ENCODE results near the gene TRIO. TPM values are rescaled to one million over a fixed set of nuclear protein-coding genes. Genes with fewer than 3 reads are reported as not detected.

TRIO gene
- total RNA-seq, 2 experiments from 2014 or later = 4.1 to 6.5 TPM

DNA sequence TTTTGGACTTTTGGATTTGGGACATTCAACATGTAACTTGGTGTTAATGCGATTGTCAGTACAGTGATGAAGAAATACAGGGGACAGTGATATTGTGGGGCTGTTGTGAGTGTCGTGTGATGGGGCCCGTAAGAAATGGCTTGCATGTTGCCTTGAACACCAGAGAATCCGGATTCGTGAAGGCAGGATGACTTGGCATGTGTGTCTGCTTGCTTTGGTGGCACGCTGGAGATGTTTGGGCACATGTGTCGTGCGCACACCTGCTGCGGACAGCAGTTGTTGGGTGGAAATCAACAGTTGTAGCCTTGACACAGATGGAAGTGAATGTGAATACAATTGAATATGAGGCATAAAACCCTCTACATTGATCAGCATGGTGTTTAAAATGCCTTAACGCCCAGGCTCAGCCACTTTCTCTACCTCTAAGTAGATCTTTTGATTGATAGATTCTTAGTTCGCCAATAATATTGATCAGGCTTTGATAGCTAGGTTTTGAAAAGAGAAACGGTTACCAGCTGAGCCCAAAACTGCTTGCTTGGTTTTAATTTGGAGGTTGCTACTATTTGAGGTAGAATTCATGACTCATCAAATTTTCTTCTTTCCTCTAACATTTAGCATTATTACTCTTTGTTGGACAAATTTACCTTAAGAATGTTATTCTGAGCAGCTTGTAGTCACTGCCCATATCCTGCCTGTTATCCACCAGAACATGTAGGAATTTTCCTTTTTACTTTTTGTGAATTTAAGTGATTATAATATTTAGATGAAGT is 94.4 kb downstream of the TRIO start:
- TF ChIP-seq, protein P1, sequence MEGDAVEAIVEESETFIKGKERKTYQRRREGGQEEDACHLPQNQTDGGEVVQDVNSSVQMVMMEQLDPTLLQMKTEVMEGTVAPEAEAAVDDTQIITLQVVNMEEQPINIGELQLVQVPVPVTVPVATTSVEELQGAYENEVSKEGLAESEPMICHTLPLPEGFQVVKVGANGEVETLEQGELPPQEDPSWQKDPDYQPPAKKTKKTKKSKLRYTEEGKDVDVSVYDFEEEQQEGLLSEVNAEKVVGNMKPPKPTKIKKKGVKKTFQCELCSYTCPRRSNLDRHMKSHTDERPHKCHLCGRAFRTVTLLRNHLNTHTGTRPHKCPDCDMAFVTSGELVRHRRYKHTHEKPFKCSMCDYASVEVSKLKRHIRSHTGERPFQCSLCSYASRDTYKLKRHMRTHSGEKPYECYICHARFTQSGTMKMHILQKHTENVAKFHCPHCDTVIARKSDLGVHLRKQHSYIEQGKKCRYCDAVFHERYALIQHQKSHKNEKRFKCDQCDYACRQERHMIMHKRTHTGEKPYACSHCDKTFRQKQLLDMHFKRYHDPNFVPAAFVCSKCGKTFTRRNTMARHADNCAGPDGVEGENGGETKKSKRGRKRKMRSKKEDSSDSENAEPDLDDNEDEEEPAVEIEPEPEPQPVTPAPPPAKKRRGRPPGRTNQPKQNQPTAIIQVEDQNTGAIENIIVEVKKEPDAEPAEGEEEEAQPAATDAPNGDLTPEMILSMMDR (IDR thresholded peaks at IDR 0.05) = no peak
- no peak overlapping the region for H3K27ac Mint-ChIP-seq
- Histone ChIP-seq H3K9me3 (ENCODE audit: control insufficient read depth in 1 of 2, insufficient read depth in 1 of 2, low read length in 2 of 2) (peaks cover 0 to 3% of the 10 kb centered on the region in 2 experiments), H3K27me3 (ENCODE audit: control insufficient read depth in 1 of 2, insufficient read depth in 2 of 2, low read length in 2 of 2) (no peaks in the 10 kb centered on the region), H3K27ac (ENCODE audit: low read depth in 1 of 2, low read length in 2 of 2) (no peak overlapping the region), H3K36me3 (ENCODE audit: insufficient read depth, low read length) (no peaks in the 10 kb centered on the region), H3K4me1 (ENCODE audit: insufficient read depth, low read length) (no peaks in the 10 kb centered on the region), H3K4me3 (ENCODE audit: low read length) (no peak overlapping the region)
- no peaks in the 10 kb centered on the region for H3K36me3 Mint-ChIP-seq (ENCODE audit: low read depth)
- no peak overlapping the region for H3K4me3 Mint-ChIP-seq
- no peak for DNase-seq
- ChIA-PET POLR2A (no interaction called here), CTCF (no interaction called here)
- H3K4me1 Mint-ChIP-seq (ENCODE audit: low read depth) = no peaks in the 10 kb centered on the region
- intact Hi-C loops (cut with DNase I, micrococcal nuclease) = no loop called here
- no peak for ATAC-seq (ENCODE audit: poor library complexity)
- no peaks in the 10 kb centered on the region for H3K9me3 Mint-ChIP-seq
- H3K27me3 Mint-ChIP-seq = peaks cover 8% of the 10 kb centered on the region

DNA sequence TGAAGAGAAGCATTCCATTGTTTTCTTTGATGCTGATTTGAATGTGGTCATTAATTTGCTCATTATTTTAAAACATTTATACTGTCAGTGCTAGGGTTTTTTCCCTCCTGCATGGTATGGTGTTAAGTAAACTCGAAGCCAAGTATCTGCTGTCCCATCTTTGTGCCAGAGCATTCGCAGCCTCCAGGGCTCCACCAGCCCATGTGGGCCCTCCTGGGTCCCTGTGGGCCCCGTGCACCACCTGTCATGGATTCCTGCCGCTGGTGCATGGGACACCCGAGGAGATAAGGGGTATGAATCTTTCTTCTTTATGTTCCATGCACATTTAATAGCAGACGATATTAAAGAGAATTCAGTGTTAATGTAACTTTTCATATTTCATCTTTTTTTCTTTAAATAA is 95.1 kb downstream of the TRIO start:
- Histone ChIP-seq H3K4me1 (ENCODE audit: insufficient read depth, low read length) (no peaks in the 10 kb centered on the region), H3K36me3 (ENCODE audit: insufficient read depth, low read length) (no peaks in the 10 kb centered on the region), H3K4me3 (ENCODE audit: low read length) (no peak overlapping the region), H3K9me3 (ENCODE audit: control insufficient read depth in 1 of 2, insufficient read depth in 1 of 2, low read length in 2 of 2) (peaks cover 0 to 3% of the 10 kb centered on the region in 2 experiments), H3K27me3 (ENCODE audit: control insufficient read depth in 1 of 2, insufficient read depth in 2 of 2, low read length in 2 of 2) (no peaks in the 10 kb centered on the region), H3K27ac (ENCODE audit: low read depth in 1 of 2, low read length in 2 of 2) (no peak overlapping the region)
- POLR2A ChIA-PET = no interaction called here
- Mint-ChIP-seq H3K9me3 (no peaks in the 10 kb centered on the region), H3K27ac (no peak overlapping the region), H3K36me3 (ENCODE audit: low read depth) (no peaks in the 10 kb centered on the region), H3K4me3 (no peak overlapping the region), H3K4me1 (ENCODE audit: low read depth) (no peaks in the 10 kb centered on the region), H3K27me3 (peaks cover 4% of the 10 kb centered on the region)
- TF ChIP-seq, protein P1 (IDR thresholded peaks at IDR 0.05) = no peak
- no peak for ATAC-seq (ENCODE audit: poor library complexity)
- CTCF ChIA-PET = no interaction called here
- DNase-seq = no peak
- intact Hi-C loops (cut with DNase I, micrococcal nuclease) = no loop called here

DNA sequence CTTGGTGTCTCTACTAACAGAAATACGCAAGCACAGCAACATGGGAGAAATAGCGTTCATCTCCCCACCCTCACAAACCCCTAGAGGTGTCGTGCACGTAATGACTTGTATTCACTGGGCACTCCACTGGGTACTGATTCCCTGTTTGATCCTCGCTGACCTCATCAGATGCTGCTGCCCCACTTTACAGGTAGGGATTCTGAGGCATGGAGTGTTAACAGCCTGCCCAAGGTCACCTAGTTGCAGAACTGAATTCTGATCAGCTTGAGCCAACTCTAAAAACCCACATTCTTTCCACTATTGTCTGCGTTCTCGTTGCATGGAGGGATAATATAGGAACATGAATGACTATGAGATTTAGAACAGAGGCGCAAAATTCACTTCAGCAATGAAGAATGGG is 96.3 kb downstream of the TRIO start:
- CTCF ChIA-PET = no interaction called here
- no peaks in the 10 kb centered on the region for H3K4me1 ChIP-seq (ENCODE audit: insufficient read depth, low read length)
- Mint-ChIP-seq H3K36me3 (ENCODE audit: low read depth) (no peaks in the 10 kb centered on the region), H3K27me3 (peaks cover under 1% of the 10 kb centered on the region), H3K4me3 (no peak overlapping the region), H3K4me1 (ENCODE audit: low read depth) (no peaks in the 10 kb centered on the region), H3K27ac (no peak overlapping the region), H3K9me3 (no peaks in the 10 kb centered on the region)
- no peaks in the 10 kb centered on the region for H3K27me3 ChIP-seq (ENCODE audit: control insufficient read depth in 1 of 2, insufficient read depth in 2 of 2, low read length in 2 of 2)
- peaks cover 0 to 3% of the 10 kb centered on the region in 2 experiments for H3K9me3 ChIP-seq (ENCODE audit: control insufficient read depth in 1 of 2, insufficient read depth in 1 of 2, low read length in 2 of 2)
- intact Hi-C loops (cut with DNase I, micrococcal nuclease) = no loop called here
- POLR2A ChIA-PET = no interaction called here
- ATAC-seq (ENCODE audit: poor library complexity) = no peak
- TF ChIP-seq, protein P1 (IDR thresholded peaks at IDR 0.05) = no peak
- H3K4me3 ChIP-seq (ENCODE audit: low read length) = no peak overlapping the region
- H3K36me3 ChIP-seq (ENCODE audit: insufficient read depth, low read length) = no peaks in the 10 kb centered on the region
- H3K27ac ChIP-seq (ENCODE audit: low read depth in 1 of 2, low read length in 2 of 2) = no peak overlapping the region
- no peak for DNase-seq
